IMR-90 (cell line): ENCODE measurements around the gene BORA. TPM values are rescaled to one million over a fixed set of nuclear protein-coding genes. Genes with fewer than 3 reads are reported as not detected.

Source experiments
- microRNA-seq, 2 experiments: library from miRNA; stranded (forward) in 1 of 2; unstranded in 1 of 2; fragments of 10-50 nt in 1 of 2; fragments of <30 nt in 1 of 2; gene quantifications in 1 of 2; microRNA quantifications in 1 of 2; one replicate each; pipeline versions ENCODE3 to v1.1.0; 2013 to 2020; ENCODE audit not compliant: insufficient read depth in 1 of 2, insufficient read length in 1 of 2, unreplicated experiment in 1 of 2
- polyA plus RNA-seq, 3 experiments: library from polyadenylated mRNA; depleted of rRNA; stranded (reverse); fragments of >200 nt; gene quantifications; 2 replicates each; pipeline ENCODE4 v1.2.3, GENCODE V29; 2012; ENCODE audit warnings: low replicate concordance in 1 of 3
- small RNA-seq, 5 experiments: library from RNA; depleted of rRNA; stranded (forward); fragments of <200 nt; gene quantifications; one replicate each; pipeline ENCODE3, GENCODE V24; 2012
- total RNA-seq: library from RNA; depleted of rRNA; stranded (reverse); fragments of >200 nt; gene quantifications from 2 replicates; pipeline ENCODE4 v1.2.3, GENCODE V29; 2012; rRNA removed

Gene BORA
- total and polyA plus RNA-seq, 2 of the 4 experiments (the other 2 are of a cell fraction), result 4.0 to 12.2 TPM

Small RNA genes within 50 kb of the gene (microRNA-seq; reads per million reads assigned to microRNA genes)
- gene RNU6-80P (ENCODE audit: insufficient read depth, insufficient read length), result not detected

Small RNA genes within 50 kb of the gene (small RNA-seq; reads per million reads assigned to genes)
- gene RNU6-80P, result 0 to 37.4 (median 0.24) reads per million in 5 experiments

Other genes starting within 250 kb of the BORA start
- gene MZT1, start 294 bp upstream of the BORA start, total RNA-seq, result 3.6 and 14.7 TPM in 2 replicates
- gene MZT1, start 294 bp upstream of the BORA start, polyA plus RNA-seq (2012; rRNA removed), result 3.8 and 5.3 TPM in 2 replicates
- gene DIS3, start 54.0 kb downstream of the BORA start, total RNA-seq, result 33.3 and 60.3 TPM in 2 replicates
- gene DIS3, start 54.0 kb downstream of the BORA start, polyA plus RNA-seq (2012; rRNA removed), result 17.0 and 19.3 TPM in 2 replicates
- gene PIBF1, start 54.2 kb downstream of the BORA start, total RNA-seq, result 13.3 and 26.9 TPM in 2 replicates
- 5.1 TPM in 2 replicates for gene PIBF1, start 54.2 kb downstream of the BORA start, polyA plus RNA-seq (2012; rRNA removed)